ENCODE measurements around the gene WDPCP.
"Not testable (repeated sequence)": the region's sequence is repeated elsewhere in the genome, so short reads cannot be mapped to it uniquely, and the experiment has no call there.

The WDPCP gene

DNA sequence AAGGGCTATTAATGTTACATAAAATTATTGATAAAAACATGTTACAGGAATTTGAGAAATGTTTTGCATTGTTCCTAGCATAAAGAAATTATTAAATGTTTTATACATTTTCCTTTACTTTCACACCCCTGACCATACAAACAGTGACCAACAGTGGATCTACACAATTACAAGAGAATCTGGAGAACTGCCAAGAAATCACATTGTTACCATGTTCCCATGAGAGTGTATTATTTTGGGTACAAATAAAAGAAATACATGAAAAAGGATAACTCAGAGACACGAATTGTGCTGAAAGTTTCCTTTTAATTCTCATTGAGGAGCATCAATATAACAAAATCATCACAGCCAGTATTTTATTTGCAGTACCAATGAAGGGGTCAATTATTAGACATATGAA is 150.1 kb downstream of the WDPCP start:
- DNase-seq = no peak

DNA sequence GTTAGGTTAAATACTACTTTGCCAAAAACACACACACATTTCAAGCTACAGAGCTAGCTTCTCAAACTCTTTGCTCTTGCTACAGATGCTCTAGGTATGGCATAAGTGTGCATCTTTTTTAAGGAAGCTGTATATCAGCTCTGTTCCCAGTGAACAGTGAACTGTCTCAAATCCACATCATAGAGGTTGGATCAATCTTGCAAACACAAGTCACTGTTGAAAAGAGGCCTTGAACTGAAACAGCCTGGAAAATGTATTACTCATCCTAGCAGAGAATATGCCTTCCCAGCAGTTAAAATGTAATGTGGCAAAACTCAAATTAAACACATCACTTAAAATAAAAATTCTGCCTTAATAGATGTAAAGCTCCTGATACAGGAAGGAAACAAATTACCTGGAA is 151.8 kb downstream of the WDPCP start:
- no peak for DNase-seq

- no peak for DNase-seq
These were observed 153.2 kb downstream of the WDPCP start for GRCh38 chr2:63435070-63435469.

- DNase-seq = no peak
These were observed 154.0 kb downstream of the WDPCP start for GRCh38 chr2:63434024-63435001.

DNA sequence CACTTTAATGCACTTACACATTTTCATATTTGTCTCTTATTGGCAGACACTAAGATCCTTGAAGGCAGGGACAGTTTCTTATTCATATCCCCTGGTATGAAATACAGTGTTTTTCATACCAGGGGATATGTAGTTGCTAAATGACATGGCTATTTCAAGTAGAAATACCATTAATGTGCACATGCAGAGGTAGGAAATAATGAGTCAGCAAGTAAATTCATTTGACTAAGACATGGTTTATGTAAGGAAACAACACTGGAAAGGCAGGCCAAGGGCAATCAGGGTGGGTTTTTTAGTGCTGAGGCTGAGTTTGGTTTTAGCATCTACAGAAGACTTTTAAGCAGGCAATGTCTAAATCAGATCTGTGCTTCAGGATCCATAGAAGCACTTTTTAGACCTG is 155.9 kb downstream of the WDPCP start:
- DNase-seq = no peak

- DNase-seq = no peak
These were observed 162.7 kb downstream of the WDPCP start for GRCh38 chr2:63425606-63426005.

- DNase-seq = no peak
These were observed 163.2 kb downstream of the WDPCP start for GRCh38 chr2:63425079-63425416.

DNA sequence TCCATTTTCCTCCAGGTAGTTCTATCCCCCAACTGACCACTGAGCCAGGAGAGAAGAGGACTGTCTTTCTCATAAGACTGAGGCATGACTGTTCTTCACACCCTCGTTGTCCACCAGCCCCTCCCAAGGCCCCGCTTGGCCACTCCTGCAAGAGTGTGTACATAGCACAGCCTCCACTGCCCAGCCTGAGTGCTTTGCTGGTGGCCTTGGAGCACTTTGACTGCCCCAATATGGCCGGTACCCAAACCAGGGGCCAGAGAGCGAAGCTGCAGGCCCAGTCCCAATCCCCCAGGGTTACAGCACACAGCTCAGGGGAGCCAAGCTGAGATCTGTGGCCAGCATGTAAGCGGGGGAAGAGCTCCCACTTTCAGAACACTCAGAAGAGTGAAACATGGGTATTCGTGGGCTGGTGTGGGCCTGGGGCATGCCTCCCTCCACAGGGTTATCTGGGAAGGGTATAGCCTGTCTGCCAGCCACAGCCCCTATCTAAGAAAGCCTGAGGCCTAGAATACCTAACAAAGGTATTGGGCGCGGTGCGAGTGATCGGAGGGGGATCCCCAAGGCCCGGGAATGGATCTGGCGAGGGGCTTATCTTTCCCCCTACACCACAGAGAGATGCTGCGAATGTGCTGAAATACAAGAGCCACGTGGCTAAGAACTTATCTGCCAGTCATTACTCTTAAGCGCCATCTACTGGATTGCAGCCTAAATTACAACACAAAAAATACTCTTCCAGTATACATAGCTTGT is 163.8 kb downstream of the WDPCP start:
- no peak for DNase-seq

DNA sequence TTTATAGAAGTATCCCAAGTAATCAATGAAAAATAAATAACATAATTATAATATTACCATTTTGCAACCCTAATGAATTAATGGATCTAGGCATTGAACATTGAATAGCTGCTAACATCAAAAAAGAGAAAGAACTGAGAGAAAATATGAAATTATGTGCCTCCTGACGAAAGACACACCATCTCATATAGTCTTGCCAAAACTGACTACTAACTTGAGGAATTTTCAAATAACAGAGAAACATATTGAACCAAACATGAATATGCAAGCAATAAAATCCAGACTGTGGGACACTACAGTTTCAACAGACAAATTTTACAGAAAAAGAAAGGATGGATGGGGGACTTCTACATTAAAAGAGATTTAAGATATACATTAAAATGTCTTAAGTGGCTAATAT is 165.7 kb downstream of the WDPCP start:
- no peak for DNase-seq

- DNase-seq = no peak
These were observed 179.7 kb downstream of the WDPCP start for GRCh38 chr2:63408530-63408929.

GRCh38 chr2:63406641-63407040 is 181.6 kb downstream of the WDPCP start:
- no peak for DNase-seq

DNA sequence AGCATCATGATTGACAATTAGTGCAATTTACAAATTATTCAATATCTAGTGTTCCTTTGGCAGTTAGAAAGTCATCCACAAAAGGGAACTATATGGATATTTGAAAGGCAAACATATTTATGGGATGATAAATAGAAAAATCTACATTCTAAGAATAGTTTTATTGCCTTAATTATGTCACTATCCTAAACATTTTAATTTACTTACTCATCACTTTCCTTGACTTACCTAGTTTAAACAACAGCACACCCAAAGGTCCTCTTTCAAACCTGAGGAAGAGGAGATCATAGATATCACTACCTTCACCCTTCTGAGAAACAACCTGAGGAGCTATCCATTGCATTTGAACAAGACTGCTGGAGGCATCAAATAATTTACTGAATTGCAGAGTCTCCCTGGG is 184.5 kb downstream of the WDPCP start:
- DNase-seq = no peak

- not testable (repeated sequence) for DNase-seq
These were observed 185.4 kb downstream of the WDPCP start for GRCh38 chr2:63402889-63403288.

GRCh38 chr2:63399156-63399555 is 189.1 kb downstream of the WDPCP start:
- DNase-seq = peak; percentile 40

DNA sequence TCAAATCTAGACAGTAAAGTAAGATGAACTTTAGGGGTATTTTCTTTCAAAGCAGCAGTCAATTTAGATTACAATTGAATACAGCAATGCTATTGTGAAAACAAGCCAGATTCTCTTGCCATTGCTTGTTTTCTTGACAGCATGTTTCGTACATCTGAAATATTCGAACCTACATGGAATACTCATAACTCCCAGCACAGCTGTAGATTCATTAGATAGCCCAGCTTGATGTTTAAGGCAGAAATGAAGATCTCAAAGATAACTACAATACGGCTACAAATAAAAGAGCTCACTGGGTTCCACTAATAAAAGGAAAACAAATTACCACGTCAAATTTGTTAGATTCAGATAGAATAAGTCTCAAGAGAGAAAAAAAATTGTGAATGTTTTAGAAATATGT is 208.8 kb downstream of the WDPCP start:
- DNase-seq = no peak

DNA sequence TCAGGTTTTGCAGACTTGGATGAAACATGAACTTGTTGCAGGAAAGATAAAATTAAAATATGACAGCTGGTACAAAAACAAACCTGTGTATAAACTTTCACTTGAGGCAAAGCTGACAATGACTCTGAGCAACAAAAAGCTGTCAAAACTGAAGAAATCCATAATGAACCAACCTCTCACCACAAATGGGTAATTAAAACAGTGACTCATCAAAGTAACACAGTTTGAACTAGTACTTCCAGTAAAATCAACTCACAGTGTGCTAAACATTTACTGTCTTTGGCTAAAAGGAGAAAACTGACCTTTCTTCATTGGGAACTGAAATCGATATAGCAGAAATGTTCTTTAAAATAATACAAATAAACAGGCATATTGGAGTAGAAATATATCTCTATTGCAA is 209.7 kb downstream of the WDPCP start:
- no peak for DNase-seq

GRCh38 chr2:63374341-63374740 is 213.9 kb downstream of the WDPCP start:
- no peak for DNase-seq

GRCh38 chr2:63372549-63372948 is 215.7 kb downstream of the WDPCP start:
- DNase-seq = no peak

- DNase-seq = no peak
These were observed 219.1 kb downstream of the WDPCP start for GRCh38 chr2:63369146-63369545.

- DNase-seq = peak; percentile 47
These were observed 223.4 kb downstream of the WDPCP start for GRCh38 chr2:63364866-63365265.

DNA sequence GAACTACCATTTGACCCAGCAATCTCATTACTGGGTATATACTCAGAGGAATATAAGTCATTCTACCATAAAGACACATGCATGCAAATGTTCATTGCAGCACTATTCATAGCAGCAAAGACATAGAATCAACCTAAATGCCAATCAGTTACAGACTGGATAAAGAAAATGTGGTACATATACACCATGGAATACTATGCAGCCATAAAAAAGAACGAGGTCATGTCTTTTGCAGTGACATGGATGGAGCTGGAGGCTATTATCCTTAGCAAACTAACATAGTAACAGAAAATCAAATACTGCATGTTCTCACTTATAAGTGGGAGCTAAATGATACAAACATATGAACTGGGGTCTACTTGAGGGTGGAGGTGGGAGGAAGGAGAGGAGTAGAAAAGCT is 230.6 kb downstream of the WDPCP start:
- not testable (repeated sequence) for DNase-seq

DNA sequence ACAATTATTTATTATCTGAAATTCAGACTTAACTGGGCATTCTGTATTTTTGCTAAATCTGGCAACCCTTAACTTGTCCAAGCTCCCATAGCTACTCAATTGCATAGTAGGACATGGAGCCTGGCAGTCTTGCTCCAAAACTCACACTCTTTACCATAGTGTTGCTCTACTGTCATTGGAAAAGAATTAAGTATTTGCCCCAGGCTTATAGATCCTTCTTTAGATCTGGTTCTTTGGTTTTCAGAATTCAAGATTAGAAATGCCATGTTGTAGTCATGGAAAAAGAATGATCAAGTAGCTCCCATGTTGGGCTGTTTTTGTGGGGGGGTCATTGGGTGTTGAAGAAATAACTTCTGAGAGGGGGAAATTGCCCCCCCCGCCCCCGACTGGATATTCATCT is 240.9 kb downstream of the WDPCP start:
- no peak for DNase-seq

- no peak for DNase-seq
These were observed 241.9 kb downstream of the WDPCP start for GRCh38 chr2:63346411-63346810.

GRCh38 chr2:63345285-63345633 is 243.0 kb downstream of the WDPCP start:
- no peak for DNase-seq
